GM18861 (cell line): ENCODE measurements around the gene TRIM3.

Experiments
- ATAC-seq: cut with Tn5 transposase; IDR thresholded peaks from one replicate; pipeline ENCODE4 v1.9.1; 2021; ENCODE audit not compliant: unreplicated experiment

The TRIM3 gene

GRCh38 chr11:6442441-6442840 lies 31.3 kb downstream of the TRIM3 start:
- ATAC-seq: no peak

GRCh38 chr11:6440906-6441358 lies 32.8 kb downstream of the TRIM3 start, which contains the start of gene HPX:
Gene HPX, minus strand, starts transcription at chr11:6440987. Its CDS starts 24 bp downstream, at chr11:6440963.
- ATAC-seq: no peak

GRCh38 chr11:6438979-6439571 lies 34.7 kb downstream of the TRIM3 start:
- ATAC-seq: no peak

DNA sequence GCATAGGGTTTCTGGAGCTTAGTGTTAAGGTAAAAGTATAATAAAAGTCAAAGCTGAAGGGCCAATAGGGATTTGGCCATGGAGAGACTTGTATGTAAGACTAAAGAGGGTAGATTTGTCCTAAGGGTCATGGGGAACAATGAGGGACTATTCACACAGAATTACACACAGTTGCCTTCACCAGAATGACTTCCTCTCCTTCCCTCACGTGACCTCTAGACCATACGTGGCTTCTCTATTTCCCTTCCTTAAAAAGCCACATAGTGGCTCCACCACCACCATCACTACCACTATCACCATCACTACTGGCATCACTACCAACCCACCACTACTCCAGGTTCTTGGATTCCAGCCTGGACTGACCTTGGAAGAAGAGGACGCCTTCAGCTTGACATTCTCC lies 35.7 kb downstream of the TRIM3 start:
- ATAC-seq: no peak

GRCh38 chr11:6437423-6437822 lies 36.3 kb downstream of the TRIM3 start:
- ATAC-seq: no peak

GRCh38 chr11:6433998-6434660 lies 39.6 kb downstream of the TRIM3 start:
- ATAC-seq: no peak

DNA sequence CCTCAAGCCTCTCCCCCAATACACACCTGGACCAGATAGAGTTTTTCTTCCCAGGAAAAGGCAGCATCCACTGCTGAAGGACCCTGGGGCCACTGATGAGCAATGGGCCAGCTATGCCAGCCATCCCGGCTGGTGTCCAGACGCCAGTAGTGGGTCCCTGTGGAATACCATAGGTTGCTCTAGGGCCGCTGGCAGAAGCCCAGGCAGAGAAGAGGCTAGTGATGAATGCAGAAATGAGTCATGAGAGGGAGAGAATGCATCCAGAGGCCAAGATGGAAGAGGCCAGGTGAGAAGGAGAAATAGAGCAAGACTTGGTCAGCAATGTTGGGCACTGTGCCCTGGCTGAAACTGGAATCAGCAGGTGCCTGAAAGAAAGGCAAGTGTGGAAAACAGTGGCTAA lies 41.9 kb downstream of the TRIM3 start:
- ATAC-seq: no peak

DNA sequence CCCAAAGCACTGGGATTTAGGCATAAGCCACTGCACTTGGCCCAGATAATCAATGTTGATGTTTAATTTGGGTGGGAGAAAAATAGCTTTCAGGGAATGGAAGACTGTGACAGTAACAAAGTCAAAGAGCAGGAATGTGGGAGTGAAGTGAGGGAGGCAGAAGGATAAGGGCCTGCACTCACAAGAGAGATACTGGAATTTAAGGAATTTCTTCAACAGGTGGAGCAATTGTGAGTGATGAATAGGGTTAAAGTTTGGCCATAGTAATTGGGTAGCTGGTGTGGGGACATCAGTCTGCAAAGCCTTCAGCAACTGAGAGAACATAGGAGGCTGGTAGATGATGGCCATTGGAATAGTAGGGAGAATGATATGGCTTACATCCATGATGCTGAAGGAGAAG lies 46.2 kb downstream of the TRIM3 start:
- ATAC-seq: no peak

GRCh38 chr11:6420677-6421076 lies 53.1 kb downstream of the TRIM3 start:
- no peak for ATAC-seq

DNA sequence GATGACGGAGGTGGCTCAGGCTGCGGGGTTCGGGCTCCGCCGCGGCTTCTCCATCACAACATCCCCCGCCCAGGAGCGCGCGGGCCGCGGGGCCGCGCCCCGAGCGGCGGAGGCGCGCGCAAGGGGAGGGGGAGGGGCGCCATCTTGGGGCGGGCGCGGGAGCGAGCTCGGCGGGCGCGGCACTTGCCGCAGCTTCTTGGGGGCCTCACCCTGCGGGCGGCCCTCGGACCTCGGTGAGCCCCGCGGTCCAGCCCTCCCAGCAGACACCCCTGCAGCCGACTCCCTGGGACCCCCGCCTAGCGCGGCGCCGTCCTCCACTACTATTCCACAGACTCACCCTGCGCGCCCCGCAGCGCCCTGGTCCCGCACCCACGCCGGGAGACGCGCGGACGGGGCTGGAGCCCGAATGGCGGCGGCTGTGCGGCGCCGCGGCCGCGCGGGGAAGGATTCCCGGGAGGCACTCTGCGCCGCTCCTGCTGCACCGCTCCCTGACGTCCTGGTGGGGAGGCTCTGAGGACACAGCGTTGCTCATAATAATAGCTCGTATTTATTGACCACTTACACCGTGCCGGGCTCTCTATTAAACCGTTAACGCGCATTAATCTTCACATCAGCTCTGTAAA lies 54.6 kb downstream of the TRIM3 start, which contains the start of gene APBB1:
Gene APBB1 (minus strand): TSS at position 86 of the 623 bp plus-strand sequence. CDS start 7,747 bp downstream, outside the sequence.
- peak; percentile 36 for ATAC-seq

- ATAC-seq: no peak
These were observed 55.2 kb downstream of the TRIM3 start for GRCh38 chr11:6418557-6419008.

- no peak for ATAC-seq
These were observed 55.7 kb downstream of the TRIM3 start for GRCh38 chr11:6417907-6418556.

DNA sequence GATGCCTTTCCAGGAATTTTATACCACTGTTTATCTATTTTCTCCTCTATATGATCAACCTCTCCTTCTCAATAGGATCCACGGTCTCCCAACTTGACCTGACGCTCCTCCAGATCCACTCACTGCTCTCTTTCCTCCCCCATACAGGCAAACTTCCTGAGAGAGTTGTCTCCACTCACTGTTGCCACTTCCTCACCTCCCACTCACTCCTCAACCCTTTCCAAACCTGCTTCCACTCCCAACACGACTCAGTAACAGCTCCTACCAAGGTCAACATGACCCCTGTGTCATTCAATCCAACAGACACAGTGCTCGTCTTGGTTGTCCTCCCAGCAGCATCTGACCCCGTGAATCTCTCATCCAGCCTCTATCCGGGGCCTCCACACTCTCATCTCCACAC lies 57.9 kb downstream of the TRIM3 start:
- no peak for ATAC-seq

DNA sequence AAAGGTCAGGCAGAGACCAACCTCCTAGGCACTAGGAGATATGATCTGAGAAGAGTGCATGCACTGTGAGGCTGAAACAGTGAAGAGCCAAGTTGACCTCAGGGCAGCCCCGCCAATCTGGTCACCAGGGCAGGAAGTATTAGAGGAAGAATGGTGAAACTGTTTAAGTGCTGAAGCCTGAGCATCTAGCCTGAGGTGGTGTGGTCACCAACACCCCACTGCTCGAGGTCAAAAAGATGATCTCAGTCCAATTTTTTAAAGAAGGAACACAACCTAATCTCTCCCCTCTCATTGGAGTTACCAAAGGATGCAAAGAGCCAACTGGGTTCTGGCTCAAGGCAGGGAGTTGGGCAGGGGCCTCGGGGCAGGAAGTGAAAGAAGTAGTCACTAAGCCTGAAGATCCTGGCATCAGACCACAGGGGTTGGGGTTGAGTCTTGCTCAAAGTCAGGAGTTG lies 58.8 kb downstream of the TRIM3 start:
- ATAC-seq: peak; percentile 55

DNA sequence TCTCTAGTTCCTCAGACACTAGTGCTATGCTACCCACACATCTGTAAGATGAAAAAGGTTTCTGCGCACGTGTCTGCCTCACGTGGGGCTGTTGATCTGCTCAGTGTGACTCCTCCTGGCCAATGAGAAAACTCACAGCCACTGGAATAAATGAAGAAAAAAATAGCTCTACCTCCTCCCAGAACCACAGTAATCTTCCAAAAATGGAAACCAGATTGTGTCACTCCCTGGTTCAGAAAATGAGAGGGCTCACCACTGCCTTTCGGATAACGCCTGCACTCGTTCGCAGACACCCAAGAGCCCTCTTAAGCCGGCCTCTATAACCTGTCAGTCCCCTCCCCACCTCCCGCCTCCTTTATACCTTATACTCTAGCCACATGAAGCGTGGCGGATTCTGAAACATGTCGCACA lies 59.9 kb downstream of the TRIM3 start:
- ATAC-seq: no peak

- no peak for ATAC-seq
These were observed 62.1 kb downstream of the TRIM3 start for GRCh38 chr11:6411594-6412031.

DNA sequence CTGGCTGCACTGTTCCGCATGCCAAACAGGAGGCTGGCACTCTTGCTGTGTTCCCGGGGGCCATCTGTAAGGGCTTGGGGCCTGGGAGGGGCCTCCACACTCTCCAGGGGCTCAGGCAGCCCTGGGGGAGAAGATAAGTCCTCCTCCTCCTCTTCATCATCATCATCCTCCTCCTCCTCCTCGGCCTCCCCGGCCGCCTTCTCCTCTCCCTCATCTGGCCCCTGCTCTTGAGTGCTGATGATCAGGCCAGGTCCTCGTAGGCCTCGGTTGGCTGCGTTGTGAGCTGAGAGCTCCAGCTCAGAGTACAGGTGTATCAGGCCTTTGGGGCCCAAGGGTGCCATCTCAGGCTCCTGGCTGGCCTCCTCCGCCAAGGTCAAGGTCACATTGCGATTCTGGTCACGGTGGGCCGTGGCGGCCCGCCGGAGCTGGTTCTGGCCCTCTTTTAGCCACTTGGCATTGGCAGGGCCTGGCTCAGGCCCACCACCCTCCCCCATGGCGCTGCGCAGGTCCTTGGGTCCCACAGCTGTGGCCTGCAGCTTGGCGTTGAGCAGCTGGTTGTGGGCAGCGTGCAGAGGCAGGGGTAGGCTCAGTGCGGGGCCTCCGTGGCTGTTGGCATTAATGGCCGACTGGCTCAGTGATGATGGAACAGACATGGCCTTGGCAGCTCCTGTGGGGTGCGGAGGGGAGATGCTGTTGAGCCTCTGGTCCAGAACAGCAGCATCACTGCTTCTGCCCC lies 62.9 kb downstream of the TRIM3 start:
- no peak for ATAC-seq

- ATAC-seq: no peak
These were observed 67.4 kb downstream of the TRIM3 start for GRCh38 chr11:6406370-6406769.

DNA sequence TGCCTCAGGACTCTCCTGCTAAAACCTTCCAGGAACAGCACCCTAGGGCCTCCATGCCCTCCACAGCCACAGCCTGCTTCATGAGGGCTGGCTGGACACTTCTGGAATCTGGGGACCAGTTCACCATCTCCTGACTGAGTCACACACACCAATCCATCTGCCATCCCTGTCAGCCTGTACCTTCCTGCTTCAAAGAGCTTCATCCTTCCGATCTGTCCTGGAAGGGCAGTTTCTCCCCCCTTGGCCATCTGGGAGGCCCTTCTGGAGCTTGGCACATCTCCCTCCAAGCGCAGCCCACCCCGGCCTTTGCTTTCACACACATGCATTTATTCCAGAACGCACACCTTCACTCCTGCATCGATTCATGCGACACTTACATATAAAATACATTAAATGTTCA lies 67.9 kb downstream of the TRIM3 start:
- no peak for ATAC-seq

DNA sequence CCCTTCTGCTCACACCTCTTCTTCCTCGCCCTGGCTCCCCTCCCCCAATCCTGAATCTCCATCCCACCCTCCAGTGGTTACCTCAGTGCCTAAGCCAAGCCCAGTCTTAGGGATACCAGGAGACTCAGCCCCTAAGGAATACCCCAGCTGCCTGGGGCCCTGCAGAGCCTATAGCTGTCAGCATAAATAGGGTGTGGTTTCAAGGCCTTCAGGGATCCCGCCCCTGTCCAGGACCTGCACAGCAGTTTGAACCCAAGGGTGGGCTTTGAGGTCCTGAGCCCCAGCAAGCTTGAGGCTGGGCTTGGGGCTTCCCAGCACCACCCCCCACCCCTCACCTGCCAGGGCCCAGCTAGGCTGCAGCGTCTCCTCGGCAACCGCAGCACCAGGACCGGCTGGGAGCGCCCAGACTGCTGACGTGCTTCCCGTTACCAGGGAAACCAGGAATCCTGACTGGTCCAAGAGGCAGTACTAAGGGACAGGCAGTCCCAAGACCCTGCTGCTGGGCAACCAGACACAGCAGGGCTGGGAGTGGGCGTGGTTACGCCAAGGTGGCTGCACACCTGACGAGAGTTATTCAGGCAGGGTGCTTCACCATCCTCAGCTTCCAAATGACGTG lies 68.6 kb downstream of the TRIM3 start:
- no peak for ATAC-seq
